ENCODE measurements around the gene TAOK3. TPM values are rescaled to one million over a fixed set of nuclear protein-coding genes. Genes with fewer than 3 reads are reported as not detected.

TAOK3 gene
- polyA plus RNA-seq, 1 experiment = 56.4 TPM

GRCh38 chr12:118377021-118377883 is 4.5 kb upstream of the TAOK3 start:
- Histone ChIP-seq H3K9me3 (ENCODE audit: control insufficient read depth, insufficient read depth, low read length) (no peaks in the 10 kb centered on the region; the same call in 1 of the 2 replicates), H3K27me3 (ENCODE audit: control insufficient read depth, insufficient read depth, low read length) (no peaks in the 10 kb centered on the region), H3K4me3 (ENCODE audit: low read depth, low read length) (peak overlapping the region; percentile 91), H3K27ac (ENCODE audit: low read depth, low read length) (no peak overlapping the region)
- no peak for DNase-seq (ENCODE audit: low read depth, low spot score)
- TF ChIP-seq CTCF (IDR thresholded peaks at IDR 0.05; ENCODE audit: low read depth, low read length) = no peak
- ChIA-PET POLR2A (interaction anchor here (1.3 to 1.7 kb wide), 3 partner anchors 70 to 189 kb away, joined by 3 to 10 read pairs (median 7); no protein-coding TSS in a partner anchor), CTCF (interaction anchor here (0.6 to 4.7 kb wide), 80 partner anchors 7 to 1404 kb away, joined by 3 to 333 read pairs (median 5); no protein-coding TSS in a partner anchor)

GRCh38 chr12:118376089-118377020 is 3.6 kb upstream of the TAOK3 start, which contains the start of gene SUDS3:
Gene SUDS3 (plus strand): TSS chr12:118376555. CDS start chr12:118376692, 137 bp downstream.
- POLR2A ChIA-PET = interaction anchor here (0.6 to 1.7 kb wide), 4 partner anchors 69 to 189 kb away, joined by 3 to 10 read pairs (median 5); no protein-coding TSS in a partner anchor
- H3K27me3 ChIP-seq (ENCODE audit: control insufficient read depth, insufficient read depth, low read length) = no peaks in the 10 kb centered on the region
- H3K4me3 ChIP-seq (ENCODE audit: low read depth, low read length) = peak within 1 kb of the TSS; percentile 91
- peak within 1 kb of the TSS; percentile 73 for H3K27ac ChIP-seq (ENCODE audit: low read depth, low read length)
- no peaks in the 10 kb centered on the region; the same call in 1 of the 2 replicates for H3K9me3 ChIP-seq (ENCODE audit: control insufficient read depth, insufficient read depth, low read length)
- CTCF ChIA-PET = interaction anchor here (0.6 to 4.7 kb wide), 76 partner anchors 8 to 520 kb away, joined by 3 to 333 read pairs (median 5); partner anchors contain the start of gene PEBP1
- peak; percentile 48 for DNase-seq (ENCODE audit: low read depth, low spot score)
- TF ChIP-seq CTCF (IDR thresholded peaks at IDR 0.05; ENCODE audit: low read depth, low read length) = peak; percentile 97

- no peaks in the 10 kb centered on the region for H3K27me3 ChIP-seq (ENCODE audit: control insufficient read depth, insufficient read depth, low read length)
- POLR2A ChIA-PET = interaction anchor here (1.5 to 1.7 kb wide), 2 partner anchors 68 to 185 kb away, joined by 7 to 10 read pairs; no protein-coding TSS in a partner anchor
- no peak overlapping the region for H3K4me3 ChIP-seq (ENCODE audit: low read depth, low read length)
- H3K9me3 ChIP-seq (ENCODE audit: control insufficient read depth, insufficient read depth, low read length) = no peaks in the 10 kb centered on the region; the same call in 1 of the 2 replicates
- TF ChIP-seq CTCF (IDR thresholded peaks at IDR 0.05; ENCODE audit: low read depth, low read length) = no peak
- DNase-seq (ENCODE audit: low read depth, low spot score) = no peak
- CTCF ChIA-PET = interaction anchor here (0.5 to 4.7 kb wide), 63 partner anchors 9 to 1458 kb away, joined by 3 to 333 read pairs (median 7); partner anchors contain the start of gene PEBP1
- H3K27ac ChIP-seq (ENCODE audit: low read depth, low read length) = no peak overlapping the region
These were observed 2.6 kb upstream of the TAOK3 start for GRCh38 chr12:118375348-118375747.

- DNase-seq (ENCODE audit: low read depth, low spot score) = no peak
- Histone ChIP-seq H3K27me3 (ENCODE audit: control insufficient read depth, insufficient read depth, low read length) (no peaks in the 10 kb centered on the region), H3K9me3 (ENCODE audit: control insufficient read depth, insufficient read depth, low read length) (no peaks in the 10 kb centered on the region; the same call in 1 of the 2 replicates), H3K27ac (ENCODE audit: low read depth, low read length) (no peak overlapping the region), H3K4me3 (ENCODE audit: low read depth, low read length) (no peak overlapping the region)
- no peak for TF ChIP-seq CTCF (IDR thresholded peaks at IDR 0.05; ENCODE audit: low read depth, low read length)
- ChIA-PET CTCF (interaction anchor here (0.7 to 4.7 kb wide), 27 partner anchors 9 to 318 kb away, joined by 3 to 333 read pairs (median 9); no protein-coding TSS in a partner anchor), POLR2A (no interaction called here)
These were observed 2.2 kb upstream of the TAOK3 start for GRCh38 chr12:118374909-118375308.
